ENCODE results near the gene ING2. TPM values are rescaled to one million over a fixed set of nuclear protein-coding genes. Genes with fewer than 3 reads are reported as not detected.

The ING2 gene
- total RNA-seq, 4 donors from 2014 or later, result 9.2 to 13.3 (median 11.0) TPM

DNA sequence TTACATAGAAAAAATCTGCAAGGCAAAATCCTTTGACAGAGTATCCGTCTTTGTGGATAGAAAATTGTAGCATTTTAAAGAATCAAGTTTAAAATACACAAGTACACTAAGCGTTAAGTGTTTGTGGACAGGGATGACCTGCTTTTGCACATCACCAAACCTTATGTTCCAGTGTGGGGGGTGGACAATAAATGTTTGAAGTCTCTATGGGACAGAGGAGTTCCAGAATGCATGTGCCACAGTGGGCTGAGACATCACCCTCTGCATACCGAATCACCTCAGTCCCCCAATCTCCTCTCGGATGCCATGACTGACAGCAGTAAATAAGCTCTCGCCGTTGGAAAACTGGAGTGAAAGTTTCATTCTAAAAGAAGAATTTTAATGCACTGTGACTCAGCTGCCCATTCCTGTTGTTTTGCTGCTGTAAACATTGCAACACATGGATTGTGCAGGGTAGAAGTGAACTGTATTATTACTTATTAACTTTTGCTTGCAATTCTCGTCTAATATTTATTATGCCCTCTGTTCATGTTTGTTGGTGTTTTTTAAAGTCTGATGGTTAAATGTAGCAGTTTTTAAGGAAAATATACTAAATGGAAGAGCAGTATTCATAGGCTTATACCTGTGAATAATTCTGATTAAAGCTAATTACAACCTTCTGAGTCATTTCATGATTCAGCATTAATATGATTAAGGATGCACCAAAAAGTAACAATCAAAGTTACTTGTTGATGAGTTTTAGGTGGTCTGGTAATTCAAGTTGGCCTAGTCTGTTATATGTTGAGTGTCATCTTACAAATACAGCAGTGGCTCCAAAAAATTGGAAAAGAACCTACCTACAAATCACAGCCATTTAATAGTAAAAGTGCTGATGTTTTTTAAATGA is 36.4 kb upstream of the ING2 start:
- WGBS, 2 donors, result 68 to 71% methylated on average over 7 of the region's 7 CpGs
- TF ChIP-seq, protein P1, sequence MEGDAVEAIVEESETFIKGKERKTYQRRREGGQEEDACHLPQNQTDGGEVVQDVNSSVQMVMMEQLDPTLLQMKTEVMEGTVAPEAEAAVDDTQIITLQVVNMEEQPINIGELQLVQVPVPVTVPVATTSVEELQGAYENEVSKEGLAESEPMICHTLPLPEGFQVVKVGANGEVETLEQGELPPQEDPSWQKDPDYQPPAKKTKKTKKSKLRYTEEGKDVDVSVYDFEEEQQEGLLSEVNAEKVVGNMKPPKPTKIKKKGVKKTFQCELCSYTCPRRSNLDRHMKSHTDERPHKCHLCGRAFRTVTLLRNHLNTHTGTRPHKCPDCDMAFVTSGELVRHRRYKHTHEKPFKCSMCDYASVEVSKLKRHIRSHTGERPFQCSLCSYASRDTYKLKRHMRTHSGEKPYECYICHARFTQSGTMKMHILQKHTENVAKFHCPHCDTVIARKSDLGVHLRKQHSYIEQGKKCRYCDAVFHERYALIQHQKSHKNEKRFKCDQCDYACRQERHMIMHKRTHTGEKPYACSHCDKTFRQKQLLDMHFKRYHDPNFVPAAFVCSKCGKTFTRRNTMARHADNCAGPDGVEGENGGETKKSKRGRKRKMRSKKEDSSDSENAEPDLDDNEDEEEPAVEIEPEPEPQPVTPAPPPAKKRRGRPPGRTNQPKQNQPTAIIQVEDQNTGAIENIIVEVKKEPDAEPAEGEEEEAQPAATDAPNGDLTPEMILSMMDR (IDR thresholded peaks at IDR 0.05), result no peak
- no peak for TF ChIP-seq POLR2A (IDR thresholded peaks at IDR 0.05)
- no peak for DNase-seq (ENCODE audit: low spot score in 2 of 2)
- H3K4me3 ChIP-seq (ENCODE audit: low read depth, poor library complexity, severe bottlenecking), result no peak overlapping the region
- intact Hi-C loops (cut with DNase I; ENCODE audit: low total_unique reads), result no loop called here

DNA sequence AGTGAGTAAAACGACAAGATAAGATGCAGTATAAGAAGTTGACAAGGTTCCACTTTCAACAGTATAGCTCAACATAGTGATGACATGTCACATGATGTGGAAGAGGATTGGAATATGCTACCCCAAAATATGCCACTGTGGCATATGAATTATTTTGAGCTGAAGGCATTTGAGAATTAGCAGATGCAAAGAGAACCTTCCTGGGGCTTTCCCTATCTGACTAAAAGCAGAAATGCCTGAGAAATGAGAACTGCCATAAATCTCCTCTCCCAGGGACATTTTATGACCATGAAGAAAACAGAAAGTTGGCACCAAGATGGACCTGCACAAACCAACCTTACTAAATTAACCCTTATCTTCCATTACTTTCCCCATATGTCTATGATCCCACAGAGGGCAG is 35.6 kb upstream of the ING2 start:
- TF ChIP-seq POLR2A (IDR thresholded peaks at IDR 0.05), result no peak
- TF ChIP-seq, protein P1 (IDR thresholded peaks at IDR 0.05), result no peak
- no peak for DNase-seq (ENCODE audit: low spot score in 2 of 2)
- no peak overlapping the region for H3K4me3 ChIP-seq (ENCODE audit: low read depth, poor library complexity, severe bottlenecking)
- intact Hi-C loops (cut with DNase I; ENCODE audit: low total_unique reads), result no loop called here
- 90 to 93% methylated on average over 1 of the region's 1 CpG for WGBS, 2 donors

DNA sequence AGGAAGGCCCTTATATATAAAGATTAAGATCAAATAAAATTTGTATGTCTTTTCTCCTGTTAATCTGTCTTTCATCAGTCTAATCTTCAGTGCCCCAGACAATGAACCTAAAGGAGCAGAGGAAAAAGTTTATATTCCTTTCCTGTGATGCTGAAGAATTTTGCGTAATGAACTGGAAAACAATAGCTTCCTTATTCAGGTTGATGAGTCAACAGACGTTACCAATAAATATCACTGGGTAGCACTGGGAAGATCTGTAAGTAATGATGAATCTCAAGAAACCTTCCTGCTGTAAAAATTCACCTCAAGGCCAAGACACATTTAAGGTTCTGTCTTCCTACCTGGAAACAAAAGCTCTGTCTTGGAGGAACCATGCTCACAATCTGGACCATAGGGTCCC is 34.9 kb upstream of the ING2 start:
- H3K4me3 ChIP-seq (ENCODE audit: low read depth, poor library complexity, severe bottlenecking), result no peak overlapping the region
- 64 to 75% methylated on average over 2 of the region's 2 CpGs for WGBS, 2 donors
- TF ChIP-seq, protein P1 (IDR thresholded peaks at IDR 0.05), result no peak
- TF ChIP-seq POLR2A (IDR thresholded peaks at IDR 0.05), result no peak
- DNase-seq (ENCODE audit: low spot score in 2 of 2), result no peak
- intact Hi-C loops (cut with DNase I; ENCODE audit: low total_unique reads), result no loop called here

DNA sequence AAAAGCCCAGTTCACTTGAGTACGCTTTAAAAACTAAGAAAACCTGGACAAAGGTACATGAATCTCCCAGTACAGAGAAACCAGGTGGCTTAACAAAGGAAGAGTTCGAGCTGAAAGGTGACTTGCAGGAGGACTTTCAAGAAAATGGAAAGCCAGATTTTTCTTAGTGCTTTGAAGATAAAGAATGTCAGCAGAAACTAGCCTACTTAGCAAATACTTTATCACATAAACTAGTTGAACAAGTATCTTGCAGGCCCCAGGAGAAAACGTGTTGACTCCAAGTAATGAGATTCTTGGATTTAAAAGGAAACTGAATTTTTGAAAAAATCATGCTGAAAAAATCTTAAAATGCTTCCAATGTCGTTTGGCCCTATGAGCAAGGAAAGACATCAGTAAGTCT is 34.0 kb upstream of the ING2 start:
- intact Hi-C loops (cut with DNase I; ENCODE audit: low total_unique reads), result no loop called here
- no peak for DNase-seq (ENCODE audit: low spot score in 2 of 2)
- TF ChIP-seq, protein P1 (IDR thresholded peaks at IDR 0.05), result no peak
- TF ChIP-seq POLR2A (IDR thresholded peaks at IDR 0.05), result no peak

GRCh38 chr4:183471946-183472708 is 32.7 kb upstream of the ING2 start:
- intact Hi-C loops (cut with DNase I; ENCODE audit: low total_unique reads), result no loop called here
- H3K4me3 ChIP-seq (ENCODE audit: low read depth, poor library complexity, severe bottlenecking), result no peak overlapping the region
- peak; percentile 83 to 96 for DNase-seq (ENCODE audit: low spot score in 2 of 2)
- no peak for TF ChIP-seq POLR2A (IDR thresholded peaks at IDR 0.05)
- TF ChIP-seq, protein P1 (IDR thresholded peaks at IDR 0.05), result peak in 1 of 3 donors; percentile 64
- WGBS, 2 donors, result 27 to 29% methylated on average over 12 of the region's 12 CpGs

More for the DNA sequence above, 34.0 kb upstream of the ING2 start:
- no peak overlapping the region for H3K4me3 ChIP-seq (ENCODE audit: low read depth, poor library complexity, severe bottlenecking)
- WGBS, 2 donors, result 53 to 59% methylated on average over 4 of the region's 4 CpGs
